ENCODE data around the gene STAG1. TPM values are rescaled to one million over a fixed set of nuclear protein-coding genes. Genes with fewer than 3 reads are reported as not detected.
"Not testable (repeated sequence)": the region's sequence is repeated elsewhere in the genome, so short reads cannot be mapped to it uniquely, and the experiment has no call there.

The STAG1 gene
- total RNA-seq, 1 donor from 2014 or later: 23.3 TPM

DNA sequence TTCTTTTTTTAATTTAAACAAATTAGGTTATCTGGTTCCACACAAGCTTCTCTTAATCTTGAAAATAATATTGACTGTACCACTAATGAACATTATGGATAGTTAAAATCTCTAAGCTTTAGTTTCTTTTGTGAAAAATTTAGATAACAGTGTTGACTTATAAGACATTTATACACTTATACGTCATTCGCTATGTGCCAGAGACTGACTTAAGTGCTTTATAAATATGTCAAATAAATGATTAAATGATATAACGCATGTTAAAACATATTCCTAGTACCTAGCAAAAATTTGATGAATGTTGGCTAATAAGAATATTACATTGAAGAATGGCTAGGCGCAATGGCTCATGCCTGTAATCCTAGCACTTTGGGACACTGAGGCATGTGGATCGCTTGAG, 405.7 kb downstream of the STAG1 start:
- DNase-seq (ENCODE audit: extremely low read depth, low read depth, low spot score): no peak

- DNase-seq (ENCODE audit: extremely low read depth, low read depth, low spot score): peak; percentile 67
Measured at GRCh38 chr3:136343873-136344555, 408.2 kb downstream of the STAG1 start.

GRCh38 chr3:136343446-136343845, 408.7 kb downstream of the STAG1 start:
- no peak for DNase-seq (ENCODE audit: extremely low read depth, low read depth, low spot score)

DNA sequence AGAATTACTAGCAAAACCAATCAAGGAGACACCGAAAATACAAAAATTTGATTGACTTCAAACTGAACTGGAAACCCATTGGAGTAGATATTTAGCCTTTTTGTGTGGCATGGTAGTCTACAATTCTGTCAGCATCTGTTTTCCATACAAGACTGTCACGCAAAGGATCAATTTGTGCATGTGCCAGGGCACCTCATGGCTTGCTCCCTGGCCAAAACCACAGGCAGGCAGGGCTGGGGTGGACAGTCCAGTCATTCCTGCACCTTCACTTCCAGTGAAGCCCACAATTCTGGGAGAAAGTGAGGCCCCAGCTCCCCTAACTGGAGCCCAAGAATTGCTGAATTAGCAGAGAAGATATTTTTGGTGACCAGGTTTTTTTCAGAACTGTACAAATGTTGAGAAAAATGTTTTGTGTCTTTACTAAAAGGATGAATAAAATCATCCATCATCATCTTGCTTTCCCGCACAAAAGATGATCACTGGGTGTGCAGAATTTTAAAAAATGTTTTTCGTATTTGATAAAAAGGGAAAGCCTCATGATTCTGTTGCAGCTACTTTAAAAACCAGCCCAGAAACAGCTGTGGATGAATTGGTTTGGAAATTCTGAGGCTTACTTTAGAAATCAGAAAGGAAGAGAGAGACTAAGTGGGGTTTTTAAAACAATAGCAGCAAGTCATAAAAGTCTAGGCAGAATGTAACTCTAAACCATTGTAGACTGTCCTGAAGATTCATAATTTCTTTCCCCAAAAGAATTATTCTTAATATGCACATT, 415.7 kb downstream of the STAG1 start:
- no peak for DNase-seq (ENCODE audit: extremely low read depth, low read depth, low spot score)

DNA sequence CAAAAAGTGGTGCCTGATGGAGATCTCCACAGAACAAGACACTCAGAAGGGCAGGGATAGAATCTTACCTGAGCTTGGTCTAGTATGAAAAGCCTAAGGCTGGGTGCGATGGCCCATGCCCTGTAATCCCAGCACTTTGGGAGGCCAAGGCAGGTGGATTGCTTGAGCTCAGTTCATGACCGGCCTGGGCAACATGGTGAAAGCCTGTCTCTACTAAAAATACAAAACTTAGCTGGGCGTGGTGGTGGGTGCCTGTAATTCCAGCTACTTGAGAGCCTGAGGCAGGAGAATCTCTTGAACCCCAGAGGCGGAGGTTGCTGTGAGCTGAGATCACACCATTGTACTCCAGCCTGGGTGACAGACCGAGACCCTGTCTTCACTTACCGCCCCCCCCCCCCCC, 417.5 kb downstream of the STAG1 start:
- DNase-seq (ENCODE audit: extremely low read depth, low read depth, low spot score): not testable (repeated sequence)

- DNase-seq (ENCODE audit: extremely low read depth, low read depth, low spot score): no peak
Measured at GRCh38 chr3:136334209-136334608, 418.0 kb downstream of the STAG1 start.

GRCh38 chr3:136332776-136333175, 419.4 kb downstream of the STAG1 start:
- no peak for DNase-seq (ENCODE audit: extremely low read depth, low read depth, low spot score)

GRCh38 chr3:136332302-136332701, 419.9 kb downstream of the STAG1 start:
- no peak for DNase-seq (ENCODE audit: extremely low read depth, low read depth, low spot score)

DNA sequence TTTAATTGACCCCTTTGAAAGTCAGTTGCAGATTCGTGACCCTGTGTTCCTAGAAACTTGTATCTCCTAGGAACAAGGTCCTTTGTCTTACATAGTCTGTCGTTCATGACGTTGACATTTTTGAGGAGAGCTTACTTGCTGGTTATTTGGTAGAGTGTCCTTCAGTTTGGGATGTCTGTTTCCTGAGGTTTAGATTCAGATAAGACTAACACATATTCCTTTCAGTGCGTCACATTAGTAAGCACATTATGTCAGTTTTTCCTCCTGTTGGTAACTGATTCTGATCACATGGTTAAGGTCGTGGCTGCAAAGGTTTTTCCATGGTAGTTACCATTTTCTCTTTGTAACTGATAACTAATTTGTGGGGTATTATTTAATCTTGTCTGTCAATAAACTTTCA, 421.3 kb downstream of the STAG1 start:
- no peak for DNase-seq (ENCODE audit: extremely low read depth, low read depth, low spot score)

GRCh38 chr3:136329593-136329992, 422.6 kb downstream of the STAG1 start:
- DNase-seq (ENCODE audit: extremely low read depth, low read depth, low spot score): no peak

GRCh38 chr3:136327671-136328070, 424.5 kb downstream of the STAG1 start:
- DNase-seq (ENCODE audit: extremely low read depth, low read depth, low spot score): no peak

- no peak for DNase-seq (ENCODE audit: extremely low read depth, low read depth, low spot score)
Measured at GRCh38 chr3:136326316-136326715, 425.9 kb downstream of the STAG1 start.

DNA sequence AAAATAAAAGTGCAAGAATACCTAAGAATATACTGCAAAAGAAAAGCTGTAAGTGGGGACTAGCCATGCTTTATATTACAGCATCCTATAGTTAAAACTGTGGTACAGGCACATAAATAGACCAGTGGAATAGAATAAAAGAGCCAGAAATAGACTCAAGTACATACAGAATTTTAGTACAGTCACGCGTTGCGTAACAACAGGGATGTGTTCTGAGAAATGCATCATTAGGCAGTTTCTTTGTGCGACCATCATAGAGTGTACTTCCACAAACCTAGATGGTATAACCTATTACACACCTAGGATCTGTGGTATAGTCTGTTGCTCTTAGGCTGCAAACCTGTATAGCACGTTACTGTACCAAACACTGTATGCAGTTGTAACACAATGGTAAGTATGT, 440.2 kb downstream of the STAG1 start:
- DNase-seq (ENCODE audit: extremely low read depth, low read depth, low spot score): no peak

GRCh38 chr3:136311261-136311660, 440.9 kb downstream of the STAG1 start:
- DNase-seq (ENCODE audit: extremely low read depth, low read depth, low spot score): no peak

DNA sequence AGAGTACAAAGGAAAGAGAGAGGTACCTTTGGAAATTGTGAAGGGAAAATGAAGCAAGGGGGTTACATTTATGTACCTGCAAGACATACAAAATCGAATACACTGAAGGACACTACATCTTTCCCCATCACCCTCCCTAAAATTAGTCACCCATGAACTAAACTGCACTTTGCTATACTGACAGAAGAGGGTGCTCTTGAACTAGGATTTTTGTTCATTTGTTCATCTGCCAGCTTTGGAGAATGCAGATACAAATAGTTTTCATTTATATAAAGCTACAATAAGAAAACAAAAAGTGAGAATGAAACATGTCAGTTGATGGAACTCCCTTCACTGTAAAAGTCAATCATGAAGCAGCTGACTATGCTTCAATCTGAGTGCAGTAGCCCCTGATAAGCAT, 446.3 kb downstream of the STAG1 start:
- DNase-seq (ENCODE audit: extremely low read depth, low read depth, low spot score): no peak

DNA sequence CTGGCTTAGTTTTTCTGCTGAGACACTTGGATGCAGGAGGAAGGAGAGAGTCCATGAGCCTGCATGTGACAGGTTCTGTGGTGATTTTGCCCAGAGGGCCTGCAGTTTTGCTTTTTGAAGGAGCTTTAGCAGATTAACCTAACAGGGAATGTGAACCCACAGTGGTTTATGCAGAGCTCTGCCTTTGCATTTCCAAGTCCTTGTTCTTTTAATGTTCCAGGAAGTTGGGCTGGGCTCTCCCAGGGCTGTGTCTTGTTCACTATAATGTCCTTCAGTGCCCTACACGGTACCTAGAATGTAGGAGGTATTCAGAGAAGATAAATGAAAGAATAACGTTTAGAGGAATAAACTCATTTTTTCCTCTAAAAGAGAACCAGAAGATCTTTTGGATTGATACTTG, 451.7 kb downstream of the STAG1 start:
- DNase-seq (ENCODE audit: extremely low read depth, low read depth, low spot score): no peak

- no peak for DNase-seq (ENCODE audit: extremely low read depth, low read depth, low spot score)
Measured at GRCh38 chr3:136297826-136298225, 454.4 kb downstream of the STAG1 start.

DNA sequence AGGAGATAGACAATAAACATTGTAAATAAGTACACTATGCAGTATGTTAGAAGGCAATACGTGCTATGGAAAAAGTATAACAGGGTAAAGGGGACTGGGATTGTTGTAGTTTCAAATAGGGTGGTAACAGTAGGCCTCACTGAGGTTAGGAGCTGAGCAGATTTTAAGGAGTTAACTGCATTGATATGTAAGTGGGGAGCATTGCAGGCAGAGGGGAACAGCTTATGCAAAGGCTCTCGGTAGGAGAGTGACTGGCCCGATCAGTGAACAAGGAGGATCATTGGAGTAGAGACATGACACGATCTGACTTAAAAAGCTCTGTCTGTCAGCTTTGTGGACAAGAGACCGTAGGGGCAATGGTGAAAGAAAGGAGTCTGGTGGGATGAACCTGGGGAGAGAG, 455.2 kb downstream of the STAG1 start:
- DNase-seq (ENCODE audit: extremely low read depth, low read depth, low spot score): no peak

GRCh38 chr3:136294176-136294575, 458.0 kb downstream of the STAG1 start:
- no peak for DNase-seq (ENCODE audit: extremely low read depth, low read depth, low spot score)

- DNase-seq (ENCODE audit: extremely low read depth, low read depth, low spot score): no peak
Measured at GRCh38 chr3:136293279-136293678, 458.9 kb downstream of the STAG1 start.

DNA sequence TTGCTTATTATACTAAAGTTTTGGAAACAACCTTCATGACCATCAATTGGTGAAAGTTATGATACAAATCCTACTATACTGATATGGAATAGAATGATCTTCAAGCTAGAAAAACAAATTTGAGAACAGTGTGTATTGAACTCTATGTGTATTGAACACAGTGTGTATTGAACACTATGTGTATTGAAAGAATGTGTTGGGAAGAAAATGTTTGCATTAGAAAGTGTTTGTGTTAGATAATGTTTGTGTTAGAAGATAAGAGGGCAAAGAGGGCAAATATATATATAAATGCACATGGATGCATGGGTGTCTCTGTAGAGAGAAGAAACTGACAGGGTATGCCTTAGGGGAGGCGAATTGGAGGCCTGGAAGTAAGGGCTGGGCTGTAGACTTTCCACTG, 459.7 kb downstream of the STAG1 start:
- no peak for DNase-seq (ENCODE audit: extremely low read depth, low read depth, low spot score)

- no peak for DNase-seq (ENCODE audit: extremely low read depth, low read depth, low spot score)
Measured at GRCh38 chr3:136291302-136291701, 460.9 kb downstream of the STAG1 start.

All from glomerular endothelial cell (primary cell).